HG02852 (cell line): ENCODE measurements around the gene SLAMF1.
"Not testable (repeated sequence)": the region's sequence is repeated elsewhere in the genome, so short reads cannot be mapped to it uniquely, and the experiment has no call there.

Experiments used
- ATAC-seq: cut with Tn5 transposase; IDR thresholded peaks from one replicate; pipeline ENCODE4 v1.9.1; 2021; ENCODE audit warnings: mild to moderate bottlenecking, moderate library complexity; ENCODE audit not compliant: unreplicated experiment

Gene SLAMF1, protein sequence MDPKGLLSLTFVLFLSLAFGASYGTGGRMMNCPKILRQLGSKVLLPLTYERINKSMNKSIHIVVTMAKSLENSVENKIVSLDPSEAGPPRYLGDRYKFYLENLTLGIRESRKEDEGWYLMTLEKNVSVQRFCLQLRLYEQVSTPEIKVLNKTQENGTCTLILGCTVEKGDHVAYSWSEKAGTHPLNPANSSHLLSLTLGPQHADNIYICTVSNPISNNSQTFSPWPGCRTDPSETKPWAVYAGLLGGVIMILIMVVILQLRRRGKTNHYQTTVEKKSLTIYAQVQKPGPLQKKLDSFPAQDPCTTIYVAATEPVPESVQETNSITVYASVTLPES

DNA sequence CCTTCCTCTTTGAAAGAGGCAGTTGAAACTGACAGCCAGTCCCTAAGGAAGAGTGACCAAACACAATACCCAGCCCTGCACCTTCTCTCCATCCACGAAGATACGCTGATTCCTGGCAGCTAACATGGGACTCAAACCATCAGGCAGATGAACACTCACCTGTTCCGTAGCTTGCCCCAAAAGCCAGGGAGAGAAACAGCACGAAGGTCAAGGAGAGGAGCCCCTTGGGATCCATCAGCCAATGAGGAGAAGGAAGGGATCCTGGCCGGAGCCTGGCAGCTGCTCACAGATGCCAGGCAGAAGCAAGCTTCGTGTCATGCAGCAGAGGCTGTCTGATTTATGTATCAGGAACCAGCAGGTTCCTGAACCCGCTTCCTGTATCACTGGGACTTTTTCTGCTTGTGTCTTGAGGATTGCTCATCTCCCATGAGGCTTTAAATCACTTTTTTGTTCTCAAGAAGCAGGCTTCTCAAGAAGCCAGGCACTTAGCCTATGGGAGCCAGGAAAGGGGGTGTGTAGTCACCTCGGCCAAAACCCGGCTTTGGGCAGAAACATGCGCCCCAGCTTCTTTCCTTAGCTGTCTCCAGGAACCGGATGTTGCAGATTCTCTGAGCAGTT lies at the start of gene SLAMF1:
SLAMF1 (minus strand) TSS at position 334 of the 618 bp plus-strand sequence; CDS start at position 235, 99 bp downstream.
- peak; percentile 54 for ATAC-seq

DNA sequence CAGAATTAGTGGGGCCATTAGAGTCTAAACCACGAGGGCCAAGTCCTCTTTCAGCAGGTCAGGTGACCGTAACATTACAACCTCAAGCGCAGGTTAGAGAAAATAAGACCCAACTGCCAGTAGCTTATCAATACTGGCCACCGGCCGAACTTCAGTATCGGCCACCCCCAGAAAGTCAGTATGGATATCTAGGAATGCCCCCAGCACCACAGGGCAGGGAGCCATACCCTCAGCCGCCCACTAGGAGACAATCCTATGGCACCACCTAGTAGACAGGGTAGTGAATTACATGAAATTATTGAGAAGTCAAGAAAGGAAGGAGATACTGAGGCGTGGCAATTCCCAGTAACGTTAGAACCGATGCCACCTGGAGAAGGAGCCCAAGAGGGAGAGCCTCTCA lies 45.5 kb upstream of the SLAMF1 start:
- ATAC-seq: not testable (repeated sequence)

DNA sequence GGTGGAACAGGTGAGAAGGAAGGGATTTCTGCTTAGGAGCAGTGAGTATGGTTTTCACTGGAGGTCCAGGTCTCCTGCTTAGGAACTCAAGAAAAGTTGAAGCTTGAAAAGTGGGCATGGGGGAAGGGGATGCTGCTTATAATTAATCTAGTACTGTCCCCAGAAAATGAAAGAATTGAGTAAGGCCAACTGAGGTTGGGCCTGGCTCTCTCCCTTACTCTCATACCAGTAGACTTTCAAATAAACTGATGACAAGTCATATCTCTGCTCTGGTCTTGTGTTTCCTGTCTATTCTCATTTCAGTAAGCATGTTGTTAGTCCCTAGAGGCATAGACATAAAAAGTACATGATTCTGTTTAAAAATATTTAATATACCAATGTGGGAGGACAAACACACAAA lies 38.4 kb upstream of the SLAMF1 start:
- no peak for ATAC-seq

DNA sequence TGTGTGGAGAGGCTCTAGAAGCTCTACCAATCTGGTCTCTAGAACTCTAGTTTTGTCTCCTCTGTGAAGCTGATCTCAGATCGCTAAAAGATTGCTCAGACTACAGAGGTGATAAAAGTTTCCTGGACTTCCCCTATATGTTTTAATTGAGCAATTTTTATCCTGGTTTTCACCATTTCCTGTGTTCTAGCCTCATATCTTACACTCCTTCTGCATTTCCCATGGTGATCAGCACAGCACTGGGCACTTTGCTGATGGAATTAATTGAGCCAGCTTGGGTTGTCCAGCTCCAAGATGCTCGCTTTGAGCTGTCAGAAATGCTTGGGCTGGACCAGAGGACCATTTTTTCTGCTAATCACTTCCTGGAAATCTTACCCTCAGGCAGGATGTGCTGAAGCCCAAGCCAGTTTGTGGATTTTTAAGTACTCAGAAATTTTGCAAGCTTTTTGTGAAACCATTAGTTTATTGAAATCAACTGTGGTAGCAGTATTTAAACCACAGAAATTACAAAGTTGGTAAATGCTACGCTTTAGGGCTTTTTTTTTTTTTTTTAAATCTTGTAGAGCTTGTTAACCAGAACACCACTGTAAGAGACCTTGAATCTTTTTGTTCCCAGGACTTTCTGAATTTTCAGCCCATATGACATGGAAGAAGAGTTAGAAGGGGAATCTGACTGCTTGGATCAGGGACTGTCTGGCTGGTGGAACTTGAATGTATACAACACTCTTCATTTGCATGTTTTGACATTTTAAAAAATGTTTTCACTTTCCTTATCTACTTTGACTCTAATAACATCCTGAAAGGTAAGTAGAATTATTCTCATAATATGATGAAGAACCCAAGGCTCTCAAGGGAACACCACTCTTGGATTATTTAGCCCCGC lies 36.4 kb upstream of the SLAMF1 start:
- ATAC-seq: no peak

DNA sequence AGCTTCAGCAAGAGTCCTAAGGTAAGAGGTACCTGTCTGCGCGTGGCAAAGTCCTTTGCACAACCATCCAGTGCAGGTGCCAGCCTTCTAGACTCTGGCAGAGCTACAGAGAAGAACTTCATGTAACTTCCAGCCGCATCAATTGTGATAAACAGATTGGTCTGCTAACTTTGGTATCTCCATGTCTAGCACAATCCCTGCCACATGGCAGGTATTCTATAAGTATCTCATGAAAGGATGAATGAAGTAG lies 35.0 kb upstream of the SLAMF1 start:
- no peak for ATAC-seq

DNA sequence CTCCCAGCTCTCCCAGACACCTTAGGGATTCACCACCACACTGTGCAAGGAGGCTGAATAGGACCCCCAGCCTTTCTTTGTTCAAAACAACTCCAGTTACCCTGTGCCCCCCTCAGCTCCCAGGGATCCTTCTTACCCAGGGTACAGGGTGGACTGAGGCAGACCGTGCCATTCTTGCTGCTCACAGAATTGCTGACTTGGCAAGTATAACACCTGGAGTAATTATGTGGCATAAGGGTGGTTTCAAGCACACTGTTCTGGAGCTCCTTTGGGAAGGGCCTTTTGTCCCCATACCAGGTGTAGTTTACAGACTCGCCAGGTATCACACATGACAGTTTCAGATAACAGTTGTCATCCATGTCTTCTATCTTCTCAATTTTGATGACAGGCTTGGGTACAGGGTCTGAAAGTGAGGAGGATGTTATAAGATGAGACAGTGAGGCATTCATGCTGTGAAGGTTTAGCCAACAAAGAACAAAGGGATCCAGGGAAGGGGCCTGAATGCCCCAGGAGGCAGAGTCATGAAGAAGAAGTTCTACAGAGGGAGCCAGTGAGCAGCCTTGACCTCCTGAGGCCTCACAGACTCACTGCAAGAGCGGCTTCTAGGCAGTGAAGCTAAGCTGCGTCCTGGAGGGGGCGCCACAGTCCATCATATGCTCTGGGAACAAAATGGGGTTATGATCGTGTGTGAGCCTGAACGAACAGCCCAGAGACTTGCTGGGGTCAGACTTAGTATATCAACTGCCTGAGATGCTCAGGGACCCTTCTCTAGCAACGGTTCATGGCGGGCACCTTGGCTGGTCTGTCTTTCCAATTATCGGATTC lies 34.4 kb upstream of the SLAMF1 start:
- peak; percentile 39 for ATAC-seq

DNA sequence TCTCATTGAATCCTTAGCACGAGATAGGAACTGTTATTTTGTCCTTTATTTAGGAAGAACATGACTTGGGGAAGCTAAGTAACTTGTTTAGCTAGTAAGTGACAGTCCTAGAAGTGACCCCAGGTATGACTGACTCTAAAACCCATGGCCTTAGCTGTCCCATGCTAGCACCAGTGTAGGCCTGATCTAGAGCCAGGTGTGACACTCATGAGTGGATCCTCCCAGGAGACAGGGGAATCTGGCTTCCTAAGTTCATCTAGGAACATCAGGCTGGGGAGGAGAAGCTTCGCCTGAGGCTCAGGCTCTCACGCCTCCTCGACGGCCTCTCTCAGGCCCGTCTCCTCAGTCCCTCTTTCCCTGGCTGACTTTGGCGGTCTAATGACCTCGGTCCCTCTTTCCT lies 33.6 kb upstream of the SLAMF1 start:
- ATAC-seq: no peak

DNA sequence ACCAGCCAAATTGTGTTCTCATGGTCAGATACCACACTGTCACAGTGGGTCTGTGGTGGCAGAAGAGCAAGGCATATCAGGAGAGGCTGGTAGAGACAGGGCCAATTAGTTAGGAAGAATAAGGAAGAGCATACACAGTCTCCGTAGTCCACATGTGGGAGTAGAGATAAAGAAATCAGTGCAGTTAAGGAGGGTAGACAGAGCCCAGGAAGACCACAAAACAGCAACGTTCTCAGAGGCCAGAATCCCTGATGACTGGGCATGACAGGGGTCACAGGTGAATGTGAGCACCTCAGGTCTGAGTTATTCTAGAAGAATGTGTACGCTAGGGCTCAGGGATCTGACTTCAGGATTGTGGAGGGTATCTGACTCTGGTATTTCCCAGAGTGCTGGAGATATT lies 33.0 kb upstream of the SLAMF1 start:
- ATAC-seq: no peak

DNA sequence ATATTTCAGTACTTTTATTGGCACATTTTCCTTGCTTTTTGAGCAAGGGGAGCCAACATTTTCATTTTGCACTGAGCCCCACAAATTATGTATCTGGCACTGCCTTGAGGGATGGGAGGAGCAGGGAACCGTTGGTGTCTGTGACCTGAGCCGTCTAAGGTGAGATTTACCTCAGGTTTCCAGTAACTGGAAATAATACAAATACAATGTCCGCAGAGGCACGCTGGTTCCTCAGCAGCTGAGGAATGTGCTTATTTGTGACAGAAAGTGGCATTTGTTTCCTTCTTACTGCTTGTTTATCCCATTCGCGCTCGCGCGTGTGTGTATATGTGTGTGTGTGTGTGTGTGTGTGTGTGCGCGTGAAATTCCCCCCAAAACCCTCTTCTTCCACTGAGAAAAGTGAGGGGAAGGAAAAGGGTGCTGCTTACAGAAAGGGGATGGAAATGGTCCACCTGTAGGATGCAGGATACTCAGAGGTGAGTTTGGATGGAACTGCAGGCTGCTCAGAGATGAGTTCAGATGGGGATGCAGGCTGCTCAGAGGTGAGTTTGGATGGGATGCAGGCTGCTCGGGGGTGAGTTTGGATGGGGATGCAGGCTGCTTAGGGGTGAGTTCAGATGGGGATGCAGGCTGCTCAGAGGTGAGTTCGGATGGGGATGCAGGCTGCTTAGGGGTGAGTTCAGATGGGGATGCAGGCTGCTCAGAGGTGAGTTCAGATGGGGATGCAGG lies 30.2 kb upstream of the SLAMF1 start:
- ATAC-seq: no peak

DNA sequence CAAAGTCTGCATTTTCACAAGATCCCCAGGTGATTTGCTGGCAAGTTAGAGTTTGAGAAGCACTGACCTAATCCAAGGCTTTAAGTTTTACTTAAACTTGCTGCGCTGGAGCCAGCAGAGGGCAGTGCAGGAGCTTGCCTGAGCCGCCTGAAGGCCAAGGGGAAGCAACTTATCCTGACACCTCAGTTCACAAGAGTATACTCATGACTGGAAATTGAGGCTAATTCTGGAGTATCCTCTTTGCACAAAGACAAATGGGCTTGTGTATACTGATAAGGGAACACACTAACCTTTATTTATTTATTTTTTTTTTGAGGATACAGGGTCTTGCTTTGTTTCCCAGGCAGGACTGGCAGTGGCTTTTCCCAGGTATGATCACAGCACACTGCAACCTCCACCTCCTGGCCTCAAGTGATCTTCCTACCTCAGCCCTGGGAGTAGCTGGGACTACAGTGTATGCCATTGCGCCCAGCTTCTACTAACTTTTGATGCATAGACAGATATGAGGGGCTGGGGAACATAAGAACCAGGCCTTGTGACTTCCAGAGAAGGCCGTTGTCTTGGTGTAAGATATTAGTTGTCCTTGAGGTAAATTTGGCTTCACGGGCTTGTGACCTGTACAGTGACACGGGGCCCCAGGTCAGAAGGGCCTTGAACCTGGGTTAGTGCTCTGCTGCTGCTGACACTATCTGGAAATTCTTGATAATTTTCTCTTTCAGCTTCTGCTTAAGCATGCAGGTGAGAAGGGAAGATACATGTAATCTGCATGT lies 29.0 kb upstream of the SLAMF1 start:
- peak; percentile 59 for ATAC-seq

DNA sequence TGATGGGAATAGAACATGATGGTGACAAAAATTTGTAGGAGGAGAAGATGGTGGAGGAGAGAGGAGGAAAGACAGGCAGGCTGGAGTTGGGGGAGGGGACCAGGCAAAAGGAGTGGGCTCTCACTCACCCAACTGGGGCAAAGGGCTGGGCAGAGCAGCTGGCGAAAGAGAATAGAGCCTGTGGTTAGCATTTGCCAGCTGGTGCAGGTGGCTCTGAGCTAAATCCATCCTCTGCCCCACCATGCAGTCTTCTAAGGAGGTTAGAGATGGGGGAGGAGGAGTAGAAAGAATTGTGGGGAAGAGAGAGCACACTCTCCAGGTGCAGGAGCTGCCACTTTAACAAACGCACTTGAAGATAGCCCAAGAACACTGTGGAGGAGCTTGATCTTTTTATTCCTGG lies 27.6 kb upstream of the SLAMF1 start:
- ATAC-seq: no peak

DNA sequence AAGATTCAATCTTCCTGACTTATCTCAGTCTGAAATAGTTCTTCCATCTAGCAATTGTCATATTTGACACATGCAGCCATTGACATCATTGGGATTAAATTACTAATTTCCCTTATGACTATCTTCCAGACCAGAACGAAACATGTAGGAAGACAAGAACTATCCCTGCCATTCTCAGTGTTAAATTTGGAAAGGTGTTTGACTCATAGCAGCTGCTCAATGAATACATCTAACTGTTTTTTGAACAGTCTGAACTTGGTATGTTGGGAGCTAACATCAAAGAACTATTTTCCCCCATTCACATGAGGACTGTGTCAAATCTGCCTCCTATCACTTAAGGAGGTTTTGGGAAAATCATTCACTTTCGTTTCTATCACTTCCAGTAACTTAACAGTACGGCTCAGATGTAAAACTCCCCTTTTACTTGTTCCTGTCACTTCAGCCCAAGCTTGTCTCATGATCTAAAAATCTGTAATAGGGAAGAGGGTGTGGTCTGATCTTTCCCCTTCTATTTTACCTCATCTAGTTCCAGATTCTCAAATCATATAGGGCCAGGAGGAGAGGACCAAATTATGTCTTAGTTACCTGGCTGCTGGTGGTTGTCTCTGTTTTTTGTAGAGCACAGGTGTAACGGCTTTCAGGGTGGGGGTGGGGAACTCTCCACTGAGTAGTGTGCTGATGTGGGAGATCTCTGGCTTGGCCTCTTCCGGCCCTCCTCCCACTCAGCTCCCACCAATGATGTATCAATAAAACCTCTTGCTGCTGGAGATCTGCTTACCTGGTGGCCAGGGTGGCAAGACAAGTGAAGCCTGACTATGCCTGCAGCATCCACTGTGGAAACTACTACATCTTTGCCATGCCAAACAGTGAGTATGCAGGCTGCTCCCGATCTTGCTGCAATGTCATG lies 26.2 kb upstream of the SLAMF1 start:
- ATAC-seq: no peak

DNA sequence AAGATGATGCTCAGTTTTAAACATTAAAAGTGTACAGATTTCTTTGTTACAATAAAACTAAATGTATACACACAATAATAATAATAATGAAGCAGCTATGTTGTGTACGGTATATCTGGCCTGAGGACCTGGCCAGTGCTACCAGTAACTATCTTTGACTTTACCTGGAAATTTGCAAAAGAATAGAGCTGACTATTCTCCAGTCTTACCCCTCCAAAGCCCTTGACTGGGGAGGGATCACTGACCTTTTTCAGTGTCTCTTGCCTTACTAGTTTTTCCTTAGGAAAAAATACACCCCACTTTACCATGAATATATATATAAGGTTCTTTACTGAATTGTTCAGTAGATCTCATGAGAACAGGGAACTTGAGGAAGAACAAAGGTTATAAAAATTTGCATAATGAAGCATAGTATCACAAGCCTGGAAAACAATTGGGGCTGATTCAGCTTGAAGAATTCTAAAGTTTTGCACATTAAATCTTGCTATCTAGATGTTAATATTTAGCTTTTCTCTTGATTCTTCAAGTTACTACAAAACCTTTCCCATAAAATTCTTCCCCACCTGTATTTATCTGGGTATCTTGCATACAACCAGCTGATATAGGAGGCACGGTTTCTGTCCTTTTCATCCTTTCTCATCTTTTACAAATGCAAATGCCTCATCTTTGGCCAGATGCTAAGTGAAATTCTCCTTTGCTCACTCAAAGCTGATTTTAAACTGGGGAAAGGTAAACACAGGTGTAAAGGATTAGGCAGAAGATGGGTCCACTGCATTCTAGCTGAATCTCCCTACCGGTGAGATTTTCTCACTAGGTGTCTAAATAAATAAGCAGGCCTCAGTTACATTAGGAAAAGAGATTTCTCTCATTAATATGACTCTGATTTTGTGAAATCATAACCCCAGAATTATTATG lies 25.0 kb upstream of the SLAMF1 start:
- no peak for ATAC-seq

DNA sequence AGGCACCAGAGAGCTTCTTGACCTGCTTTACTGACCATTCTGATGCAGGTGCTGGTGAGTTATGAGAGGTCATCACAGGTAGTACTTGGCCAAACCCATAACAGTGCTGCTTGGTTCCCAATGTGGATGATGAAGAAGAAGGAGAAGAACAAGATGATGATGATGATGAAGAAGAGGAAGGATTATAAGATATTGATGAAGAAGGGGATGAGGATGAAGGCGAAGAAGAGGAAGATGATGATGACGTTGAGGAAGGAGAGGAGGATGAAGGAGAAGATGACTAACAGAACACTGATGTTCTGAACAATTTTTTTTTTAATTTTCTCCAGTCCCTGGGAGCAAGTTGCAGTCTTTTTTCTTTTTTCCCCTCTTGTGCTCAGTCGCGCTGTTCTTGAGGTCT lies 23.9 kb upstream of the SLAMF1 start:
- no peak for ATAC-seq

DNA sequence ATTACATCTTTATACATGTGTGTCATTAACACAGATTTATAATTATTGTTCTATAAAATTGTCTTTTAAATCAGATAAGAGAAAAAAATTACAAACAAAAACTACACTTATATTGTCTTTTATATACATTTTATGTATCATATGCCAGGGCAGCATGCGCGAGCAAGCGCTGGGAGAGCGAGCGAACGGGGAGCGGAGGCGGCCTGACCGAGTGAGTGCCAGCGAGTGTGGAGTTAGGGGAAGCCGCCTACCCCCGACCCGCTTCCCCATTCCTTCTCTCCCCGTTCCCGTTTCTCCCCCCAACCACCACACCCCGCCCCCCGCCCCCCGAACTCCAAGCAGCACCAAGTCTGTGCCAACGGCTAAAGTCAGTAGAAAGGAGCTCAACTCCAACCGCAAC lies 23.0 kb upstream of the SLAMF1 start:
- ATAC-seq: no peak

DNA sequence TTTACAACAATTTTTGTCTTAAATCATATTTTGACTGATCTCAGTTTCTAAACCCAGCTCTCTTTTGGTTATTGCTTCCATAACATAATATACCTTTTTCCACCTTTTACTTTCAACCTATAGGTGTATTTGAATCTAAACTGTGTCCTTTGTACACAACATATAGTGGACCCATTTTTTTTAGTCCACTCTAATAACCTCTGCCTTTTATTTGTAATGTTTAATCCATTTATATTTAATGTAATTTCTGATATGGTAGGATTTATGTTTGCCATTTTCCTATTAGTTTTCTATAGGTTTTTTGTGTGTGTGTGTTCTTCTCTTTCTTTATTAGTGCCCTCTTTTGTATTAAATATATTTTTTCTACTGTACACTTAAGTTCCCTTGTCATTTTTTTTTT lies 22.4 kb upstream of the SLAMF1 start:
- ATAC-seq: no peak

DNA sequence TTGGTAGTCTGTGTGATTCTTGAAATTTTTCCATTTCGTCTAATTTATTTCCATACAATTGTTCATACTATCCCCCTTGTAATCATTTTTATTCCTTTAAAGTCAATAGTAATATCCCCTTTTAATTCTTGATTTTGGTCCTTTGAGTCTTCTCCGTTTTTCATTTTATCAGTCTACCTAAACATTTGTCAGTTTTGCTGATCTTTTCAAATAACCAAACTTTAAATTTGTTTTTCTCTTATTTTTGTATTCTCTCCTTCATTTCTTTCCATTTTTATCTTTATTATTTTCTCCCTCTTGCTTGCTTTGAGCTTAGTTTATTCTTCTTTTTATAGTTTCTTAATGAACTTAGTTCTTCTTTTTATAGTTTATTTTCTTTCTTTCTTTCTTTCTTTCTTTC lies 21.1 kb upstream of the SLAMF1 start:
- no peak for ATAC-seq

DNA sequence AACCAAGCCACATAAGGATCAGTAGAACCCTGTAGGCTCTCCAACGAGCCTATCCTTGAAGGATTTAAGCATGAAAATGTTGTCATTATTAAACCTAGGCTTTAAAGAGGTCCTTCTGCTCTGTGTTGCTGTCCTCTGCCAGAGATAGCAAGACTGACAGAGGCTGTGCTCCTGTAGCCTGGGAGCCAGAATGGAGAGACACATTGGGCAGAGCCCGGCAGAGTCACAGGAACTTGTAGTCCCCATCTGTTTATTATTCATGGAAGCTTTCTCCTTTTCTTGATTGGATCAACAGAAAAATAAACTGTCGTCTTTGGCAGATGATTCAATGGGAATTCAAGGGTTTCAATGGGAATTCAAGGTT lies 19.2 kb upstream of the SLAMF1 start:
- no peak for ATAC-seq
